ENCODE data around the gene BFAR. TPM values are rescaled to one million over a fixed set of nuclear protein-coding genes. Genes with fewer than 3 reads are reported as not detected.
A peak's percentile ranks its signal among the peaks of the same experiment; 100 is the strongest.

BFAR gene
- total and polyA plus RNA-seq, 9 of the 15 experiments (the other 6 are each of a cell fraction or from before 2014, with no cell fraction given): 45.0 to 82.6 (median 60.4) TPM

GRCh38 chr16:14640538-14640937 is 7.8 kb downstream of the BFAR start:
- no peak overlapping the region for H3K4me3 ChIP-seq
- WGBS (ENCODE audit: insufficient coverage, low coverage, missing lambda C conversion rate): 84% methylated on average over 10 of the region's 10 CpGs
- no peak overlapping the region for H2AFZ ChIP-seq (ENCODE audit: low read depth, low read length)
- no peaks in the 10 kb centered on the region for H3K27me3 ChIP-seq (ENCODE audit: control insufficient read depth in 2 of 2, insufficient read depth in 2 of 2, low read length in 2 of 2)
- DNase-seq (ENCODE audit: extremely low read depth in 1 of 4, low spot score in 3 of 4): no peak
- ChIA-PET POLR2A (interaction anchor here (1.7 to 4.0 kb wide), 2 partner anchors 8 to 12 kb away, joined by 5 to 26 read pairs; partner anchors contain the start of gene BFAR), CTCF (ENCODE audit: low intra/inter-chr PET ratio) (no interaction called here)
- ATAC-seq: peak; percentile 58; the same call in 2 of the 3 replicates
- H3K9ac ChIP-seq (ENCODE audit: insufficient read depth in 1 of 2, low read depth in 2 of 2, low read length in 2 of 2): no peak overlapping the region
- no TSS peak for BruUV-seq (replicated peaks)
- no peak overlapping the region for H3K4me2 ChIP-seq (ENCODE audit: insufficient read depth, low read length)
- peaks cover 73% of the 10 kb centered on the region for H3K36me3 ChIP-seq (ENCODE audit: control insufficient read depth, insufficient read depth, low read length)
- H3K79me2 ChIP-seq (ENCODE audit: control insufficient read depth, insufficient read depth, low read length): peaks cover 77% of the 10 kb centered on the region
- in situ Hi-C loops (cut with MboI) (loop anchor here (25.0 kb wide), 1 partner anchor 1872 kb away; no protein-coding TSS in a partner anchor), intact Hi-C loops (cut with micrococcal nuclease) (no loop called here)
- H3K9me3 ChIP-seq (replicated peaks; ENCODE audit: control insufficient read depth, insufficient read depth, low read depth, low read length): no peaks in the 10 kb centered on the region
- TF ChIP-seq POLR2AphosphoS5 (IDR thresholded peaks at IDR 0.05; ENCODE audit: control insufficient read depth, insufficient read depth, low read depth, low read length) (peak; percentile 16; the same call in 1 of the 2 replicates), SREBF1 (IDR thresholded peaks at IDR 0.05; ENCODE audit: borderline replicate concordance, low read depth, low read length) (no peak), SP1 (CRISPR knock-in tag; IDR thresholded peaks at IDR 0.05) (no peak)
- TF ChIP-seq, protein P1, sequence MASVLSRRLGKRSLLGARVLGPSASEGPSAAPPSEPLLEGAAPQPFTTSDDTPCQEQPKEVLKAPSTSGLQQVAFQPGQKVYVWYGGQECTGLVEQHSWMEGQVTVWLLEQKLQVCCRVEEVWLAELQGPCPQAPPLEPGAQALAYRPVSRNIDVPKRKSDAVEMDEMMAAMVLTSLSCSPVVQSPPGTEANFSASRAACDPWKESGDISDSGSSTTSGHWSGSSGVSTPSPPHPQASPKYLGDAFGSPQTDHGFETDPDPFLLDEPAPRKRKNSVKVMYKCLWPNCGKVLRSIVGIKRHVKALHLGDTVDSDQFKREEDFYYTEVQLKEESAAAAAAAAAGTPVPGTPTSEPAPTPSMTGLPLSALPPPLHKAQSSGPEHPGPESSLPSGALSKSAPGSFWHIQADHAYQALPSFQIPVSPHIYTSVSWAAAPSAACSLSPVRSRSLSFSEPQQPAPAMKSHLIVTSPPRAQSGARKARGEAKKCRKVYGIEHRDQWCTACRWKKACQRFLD (CRISPR knock-in tag; IDR thresholded peaks at IDR 0.05): no peak
- H3K27ac ChIP-seq (ENCODE audit: extremely low read depth, low read depth, low read length): no peak overlapping the region
- no peaks in the 10 kb centered on the region; the same call in 1 of the 2 replicates for H4K20me1 ChIP-seq (replicated peaks; ENCODE audit: control insufficient read depth, insufficient read depth, low read length)
- FAIRE-seq: no peak
- H3K9me1 ChIP-seq (ENCODE audit: control insufficient read depth, insufficient read depth, low read length): no peaks in the 10 kb centered on the region
- no peaks in the 10 kb centered on the region for H3K4me1 ChIP-seq (replicated peaks in 1 of 2; ENCODE audit: control insufficient read depth in 2 of 2, insufficient read depth in 2 of 2, low read length in 2 of 2)

Data from K562 (cell line).